GM19351 (cell line): ENCODE measurements around the gene MED26.
A peak's percentile ranks its signal among the peaks of the same experiment; 100 is the strongest.
"Not testable (repeated sequence)": the region's sequence is repeated elsewhere in the genome, so short reads cannot be mapped to it uniquely, and the experiment has no call there.

Experiments used
- ATAC-seq: cut with Tn5 transposase; IDR thresholded peaks from one replicate; pipeline ENCODE4 v1.9.1; 2021; ENCODE audit warnings: mild to moderate bottlenecking, moderate library complexity; ENCODE audit not compliant: unreplicated experiment

The MED26 gene

GRCh38 chr19:16543734-16544133 is 84.3 kb downstream of the MED26 start:
- not testable (repeated sequence) for ATAC-seq

- ATAC-seq: no peak
Measured at GRCh38 chr19:16542910-16543472, 85.0 kb downstream of the MED26 start.

DNA sequence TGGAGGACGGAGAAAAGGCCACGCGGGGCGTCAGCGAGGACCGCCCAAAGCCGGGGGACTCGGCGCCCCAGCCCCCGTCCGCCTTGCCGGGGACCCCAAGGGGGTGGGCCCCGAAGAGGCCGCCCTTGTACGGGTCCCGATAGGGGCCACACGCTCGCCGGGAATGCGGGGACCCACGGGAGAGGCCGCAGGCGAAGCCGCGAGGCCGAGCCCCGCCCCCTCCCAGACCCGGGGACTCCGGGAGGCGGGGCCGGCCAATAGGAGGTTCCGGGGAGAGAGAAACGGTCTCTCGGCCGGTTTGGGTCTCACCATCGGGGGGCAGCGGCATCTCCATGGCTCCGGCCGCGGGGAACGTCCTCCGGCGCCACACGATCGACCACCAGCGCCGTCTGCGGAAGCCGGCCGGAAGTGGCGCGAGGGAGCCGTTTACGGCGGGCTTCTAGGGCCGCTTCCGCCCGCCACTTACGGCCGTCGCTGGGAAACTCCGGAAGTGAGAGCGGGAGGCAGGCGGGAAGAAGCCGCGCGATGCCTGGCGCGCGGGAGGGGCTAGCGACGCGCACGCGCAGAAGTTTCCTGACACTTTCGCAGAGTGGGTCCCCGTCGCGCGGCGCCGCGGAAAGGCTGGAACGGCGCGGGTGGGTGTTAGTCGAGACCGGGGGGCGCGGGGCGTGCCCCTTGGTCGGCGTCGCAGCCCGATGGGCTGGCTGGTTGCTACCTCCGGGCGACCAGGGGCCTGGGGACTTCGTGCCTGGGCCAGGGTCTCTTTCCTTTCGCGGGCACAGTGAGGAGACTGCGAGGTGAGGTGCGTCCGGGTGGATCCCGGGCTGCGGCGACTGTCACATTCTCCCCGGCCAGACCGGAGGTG is 85.7 kb downstream of the MED26 start, which contains the start of gene CHERP:
Gene CHERP (minus strand): TSS at position 393 of the 865 bp plus-strand sequence. CDS start 59 bp downstream, at position 334.
- ATAC-seq: peak; percentile 67

DNA sequence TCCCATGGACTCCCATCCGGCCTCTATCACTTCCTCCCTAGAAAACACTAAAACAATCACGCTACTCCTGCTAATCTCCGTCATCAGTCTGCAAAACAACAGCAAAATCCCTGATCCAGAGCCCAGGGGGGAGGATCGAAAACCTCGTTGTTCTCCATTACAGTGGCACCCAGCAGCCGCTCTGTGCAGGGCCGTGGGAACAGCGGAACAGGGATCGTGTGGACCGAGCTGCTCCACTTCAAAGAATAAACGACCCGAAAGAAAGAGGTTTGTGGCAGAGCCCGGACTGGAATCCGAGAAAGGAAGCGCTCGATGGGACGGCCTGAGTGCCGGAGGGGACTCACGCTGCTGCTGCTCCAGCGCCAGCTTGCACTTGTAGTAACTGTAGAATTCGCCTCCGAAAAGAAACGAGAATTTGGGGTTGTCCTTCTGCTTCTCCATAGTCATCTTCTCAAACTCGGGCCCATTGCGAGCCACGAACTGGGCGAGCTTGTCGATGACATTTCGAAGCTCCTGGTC is 86.4 kb downstream of the MED26 start:
- ATAC-seq: no peak

- ATAC-seq: no peak
Measured at GRCh38 chr19:16540948-16541347, 87.1 kb downstream of the MED26 start.

DNA sequence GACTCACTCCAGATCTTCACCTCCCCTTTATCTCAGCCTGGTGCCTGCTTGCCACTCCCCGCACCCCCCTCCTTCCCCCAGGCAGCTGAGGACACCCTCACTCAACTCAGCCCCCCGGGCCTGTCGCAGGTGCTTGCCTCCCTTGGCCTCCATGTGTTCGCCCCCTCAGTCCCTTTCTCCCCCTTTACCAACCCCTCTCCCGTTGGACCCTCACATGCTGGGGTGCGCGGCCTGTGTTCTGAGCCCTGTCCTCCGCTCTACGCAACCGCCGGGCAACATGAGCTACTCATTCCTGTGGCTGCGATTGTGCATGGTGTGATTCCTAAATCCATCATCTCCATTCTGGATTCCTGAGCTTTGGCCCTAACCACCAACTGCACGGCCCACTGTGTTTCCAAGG is 90.9 kb downstream of the MED26 start:
- ATAC-seq: no peak

GRCh38 chr19:16536130-16536529 is 91.9 kb downstream of the MED26 start:
- no peak for ATAC-seq

GRCh38 chr19:16535381-16535780 is 92.6 kb downstream of the MED26 start:
- no peak for ATAC-seq

GRCh38 chr19:16532440-16533234 is 95.4 kb downstream of the MED26 start:
- no peak for ATAC-seq

- no peak for ATAC-seq
Measured at GRCh38 chr19:16531380-16531669, 96.7 kb downstream of the MED26 start.

- ATAC-seq: no peak
Measured at GRCh38 chr19:16530540-16531379, 97.2 kb downstream of the MED26 start.

- ATAC-seq: no peak
Measured at GRCh38 chr19:16529466-16530144, 98.4 kb downstream of the MED26 start.

GRCh38 chr19:16527971-16528521 is 100.0 kb downstream of the MED26 start:
- no peak for ATAC-seq

- ATAC-seq: no peak
Measured at GRCh38 chr19:16527334-16527935, 100.6 kb downstream of the MED26 start.

DNA sequence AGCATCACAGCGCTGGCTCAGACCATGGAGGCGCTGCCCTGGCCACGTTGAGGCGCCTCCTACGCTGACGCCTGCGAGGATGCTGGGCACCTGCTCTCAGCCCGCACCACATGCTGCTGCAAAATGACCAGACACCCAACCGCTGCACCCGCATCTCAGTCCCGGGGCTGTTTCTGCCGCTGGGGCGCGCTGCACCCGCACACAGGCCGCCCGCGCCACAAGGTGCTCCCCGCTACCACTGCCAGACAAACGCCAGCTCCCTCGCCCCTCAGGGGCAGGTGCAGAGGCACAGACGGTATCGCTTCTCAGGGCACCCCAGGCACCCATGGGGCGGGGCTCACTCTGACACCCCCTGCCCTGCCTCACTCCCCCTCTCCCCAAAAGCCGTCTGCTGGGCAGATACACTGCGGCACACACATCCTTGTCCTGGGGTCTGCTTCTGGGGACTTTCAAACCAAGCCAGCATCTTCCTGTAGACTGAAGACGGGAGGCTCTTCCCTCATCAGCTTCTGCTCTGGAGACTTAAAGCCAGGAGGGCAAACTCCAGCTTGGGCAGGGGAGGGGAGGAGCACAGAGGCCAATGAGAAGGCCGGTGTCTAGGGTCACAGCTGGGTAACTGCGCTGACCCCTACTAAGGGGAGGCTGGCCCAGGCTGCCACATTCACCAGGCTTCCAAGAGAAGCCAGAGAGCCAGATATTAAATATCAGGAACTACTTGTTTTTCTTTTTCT is 102.1 kb downstream of the MED26 start:
- ATAC-seq: no peak

- ATAC-seq: no peak
Measured at GRCh38 chr19:16524991-16525734, 102.8 kb downstream of the MED26 start.
